GM18907 (cell line): Measurements from ENCODE around the gene CTCFL.

ENCODE experiments used
- ATAC-seq: cut with Tn5 transposase; IDR thresholded peaks from one replicate; pipeline ENCODE4 v1.9.1; 2021; ENCODE audit warnings: mild to moderate bottlenecking, moderate library complexity; ENCODE audit not compliant: unreplicated experiment

Gene CTCFL

GRCh38 chr20:57469418-57470211 is 55.3 kb downstream of the CTCFL start:
- ATAC-seq: no peak

GRCh38 chr20:57468523-57469417 is 56.2 kb downstream of the CTCFL start:
- no peak for ATAC-seq

GRCh38 chr20:57467742-57468141 is 57.2 kb downstream of the CTCFL start:
- ATAC-seq: no peak

- no peak for ATAC-seq
Measured at GRCh38 chr20:57465943-57466342, 59.0 kb downstream of the CTCFL start.

GRCh38 chr20:57465486-57465885 is 59.5 kb downstream of the CTCFL start:
- no peak for ATAC-seq

GRCh38 chr20:57464642-57465211 is 60.2 kb downstream of the CTCFL start:
- no peak for ATAC-seq

GRCh38 chr20:57462781-57463180 is 62.2 kb downstream of the CTCFL start:
- ATAC-seq: no peak

GRCh38 chr20:57461726-57462125 is 63.2 kb downstream of the CTCFL start:
- no peak for ATAC-seq

- no peak for ATAC-seq
Measured at GRCh38 chr20:57460781-57461465, 64.0 kb downstream of the CTCFL start.

- ATAC-seq: no peak
Measured at GRCh38 chr20:57459897-57460296, 65.0 kb downstream of the CTCFL start.

GRCh38 chr20:57459278-57459677 is 65.7 kb downstream of the CTCFL start:
- no peak for ATAC-seq

- ATAC-seq: no peak
Measured at GRCh38 chr20:57458400-57459160, 66.4 kb downstream of the CTCFL start.

- no peak for ATAC-seq
Measured at GRCh38 chr20:57457243-57458095, 67.5 kb downstream of the CTCFL start.

GRCh38 chr20:57456116-57456515 is 68.8 kb downstream of the CTCFL start:
- ATAC-seq: no peak

- ATAC-seq: no peak
Measured at GRCh38 chr20:57455386-57455785, 69.6 kb downstream of the CTCFL start.

GRCh38 chr20:57451795-57452661 is 72.9 kb downstream of the CTCFL start:
- ATAC-seq: peak; percentile 37

GRCh38 chr20:57451431-57451794 is 73.5 kb downstream of the CTCFL start:
- ATAC-seq: no peak

GRCh38 chr20:57450931-57451330 is 74.0 kb downstream of the CTCFL start:
- peak; percentile 47 for ATAC-seq
